AG04450 (cell line): ENCODE data around the gene SH3BP5L. TPM values are rescaled to one million over a fixed set of nuclear protein-coding genes. Genes with fewer than 3 reads are reported as not detected.
"Not testable (repeated sequence)": the region's sequence is repeated elsewhere in the genome, so short reads cannot be mapped to it uniquely, and the experiment has no call there.

ENCODE experiments used
- CTCF ChIA-PET: fragments of 300-600, 350-600 bp; formaldehyde crosslinking; extraction: SDS; loops from one replicate; lab custom pipeline; 2022; ENCODE audit warnings: antibody characterized with exemption, inconsistent platforms; lab: Charles Lee
- POLR2A ChIA-PET: fragments of 350-600 bp; formaldehyde crosslinking; extraction: SDS; loops from one replicate; lab custom pipeline; 2021; ENCODE audit warnings: antibody characterized with exemption, inconsistent platforms; lab: Yijun Ruan, JAX
- DNase-seq: peaks from one replicate; pipeline ENCODE4 v3.0.0-alpha.2; 2011; ENCODE audit warnings: low read depth, low spot score
- H3K27ac ChIP-seq: one replicate; pipeline ENCODE4 v1.5.1; 2012; ENCODE audit warnings: low read depth, low read length, control low read depth
- H3K27me3 ChIP-seq: one replicate; pipeline ENCODE4 v1.6.0; 2012; ENCODE audit warnings: low read length; ENCODE audit not compliant: control insufficient read depth, insufficient read depth
- H3K4me3 ChIP-seq: 2 replicates; pipeline ENCODE4 v1.5.1; 2011; ENCODE audit warnings: mild to moderate bottlenecking, low read depth, low read length, control low read depth
- H3K9me3 ChIP-seq: 2 replicates; pipeline ENCODE4 v1.5.1; 2012; ENCODE audit warnings: low read length; ENCODE audit not compliant: control insufficient read depth, insufficient read depth
- CTCF ChIP-seq: IDR thresholded peaks from 2 replicates; pipeline ENCODE4 v1.5.1; 2011; ENCODE audit warnings: low read depth, low read length, control low read depth, inconsistent platforms
- polyA plus RNA-seq: library from polyadenylated mRNA; depleted of rRNA; stranded (reverse); fragments of >200 nt; gene quantifications from 2 replicates; pipeline ENCODE4 v1.2.3, GENCODE V29; 2011

The SH3BP5L gene
- polyA plus RNA-seq, 1 experiment: 15.3 TPM

GRCh38 chr1:248802454-248802853 lies 23.3 kb downstream of the SH3BP5L start:
- DNase-seq: no peak
- ChIA-PET POLR2A (no interaction called here), CTCF (no interaction called here)
- H3K4me3 ChIP-seq: no peak overlapping the region
- H3K27ac ChIP-seq: no peak overlapping the region
- TF ChIP-seq CTCF: no peak
- H3K9me3 ChIP-seq: no peaks in the 10 kb centered on the region
- peaks cover 4% of the 10 kb centered on the region for H3K27me3 ChIP-seq

GRCh38 chr1:248800459-248800858 lies 25.3 kb downstream of the SH3BP5L start:
- ChIA-PET CTCF (no interaction called here), POLR2A (no interaction called here)
- H3K27me3 ChIP-seq: peaks cover 3% of the 10 kb centered on the region
- no peak for TF ChIP-seq CTCF
- H3K27ac ChIP-seq: no peak overlapping the region
- H3K4me3 ChIP-seq: no peak overlapping the region
- H3K9me3 ChIP-seq: no peaks in the 10 kb centered on the region
- no peak for DNase-seq

- ChIA-PET CTCF (no interaction called here), POLR2A (interaction anchor here (0.8 kb wide), 1 partner anchor 1378 kb away, joined by 3 read pairs; no protein-coding TSS in a partner anchor)
- H3K9me3 ChIP-seq: no peaks in the 10 kb centered on the region
- DNase-seq: no peak
- no peak overlapping the region for H3K27ac ChIP-seq
- peaks cover 2% of the 10 kb centered on the region for H3K27me3 ChIP-seq
- no peak for TF ChIP-seq CTCF
- no peak overlapping the region for H3K4me3 ChIP-seq
Observed at GRCh38 chr1:248798791-248799190, 26.9 kb downstream of the SH3BP5L start.

- CTCF ChIA-PET, DNase-seq, H3K9me3 ChIP-seq, H3K4me3 ChIP-seq, H3K27ac ChIP-seq, H3K27me3 ChIP-seq, POLR2A ChIA-PET: not testable (repeated sequence)
Observed at GRCh38 chr1:248794663-248795062, 31.1 kb downstream of the SH3BP5L start.

- TF ChIP-seq CTCF: no peak
- no peak overlapping the region for H3K4me3 ChIP-seq
- no peaks in the 10 kb centered on the region for H3K9me3 ChIP-seq
- no peak for DNase-seq
- POLR2A ChIA-PET: no interaction called here
- no peaks in the 10 kb centered on the region for H3K27me3 ChIP-seq
- H3K27ac ChIP-seq: no peak overlapping the region
- CTCF ChIA-PET: no interaction called here
Observed at GRCh38 chr1:248793592-248793991, 32.1 kb downstream of the SH3BP5L start.

GRCh38 chr1:248792342-248792741 lies 33.4 kb downstream of the SH3BP5L start:
- POLR2A ChIA-PET: no interaction called here
- TF ChIP-seq CTCF: no peak
- CTCF ChIA-PET: no interaction called here

More at GRCh38 chr1:248792342-248792741, 33.4 kb downstream of the SH3BP5L start:
- Histone ChIP-seq H3K4me3 (no peak overlapping the region), H3K27me3 (no peaks in the 10 kb centered on the region), H3K9me3 (no peaks in the 10 kb centered on the region), H3K27ac (no peak overlapping the region)
- no peak for DNase-seq
